ENCODE data around the gene PSMD3.

The PSMD3 gene

GRCh38 chr17:40015998-40016985 lies 35.7 kb downstream of the PSMD3 start:
- TF ChIP-seq, protein P1, sequence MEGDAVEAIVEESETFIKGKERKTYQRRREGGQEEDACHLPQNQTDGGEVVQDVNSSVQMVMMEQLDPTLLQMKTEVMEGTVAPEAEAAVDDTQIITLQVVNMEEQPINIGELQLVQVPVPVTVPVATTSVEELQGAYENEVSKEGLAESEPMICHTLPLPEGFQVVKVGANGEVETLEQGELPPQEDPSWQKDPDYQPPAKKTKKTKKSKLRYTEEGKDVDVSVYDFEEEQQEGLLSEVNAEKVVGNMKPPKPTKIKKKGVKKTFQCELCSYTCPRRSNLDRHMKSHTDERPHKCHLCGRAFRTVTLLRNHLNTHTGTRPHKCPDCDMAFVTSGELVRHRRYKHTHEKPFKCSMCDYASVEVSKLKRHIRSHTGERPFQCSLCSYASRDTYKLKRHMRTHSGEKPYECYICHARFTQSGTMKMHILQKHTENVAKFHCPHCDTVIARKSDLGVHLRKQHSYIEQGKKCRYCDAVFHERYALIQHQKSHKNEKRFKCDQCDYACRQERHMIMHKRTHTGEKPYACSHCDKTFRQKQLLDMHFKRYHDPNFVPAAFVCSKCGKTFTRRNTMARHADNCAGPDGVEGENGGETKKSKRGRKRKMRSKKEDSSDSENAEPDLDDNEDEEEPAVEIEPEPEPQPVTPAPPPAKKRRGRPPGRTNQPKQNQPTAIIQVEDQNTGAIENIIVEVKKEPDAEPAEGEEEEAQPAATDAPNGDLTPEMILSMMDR (IDR thresholded peaks at IDR 0.05; ENCODE audit: control insufficient read depth, insufficient read depth, low read depth, low read length, missing control alignments): no peak
- H3K4me3 ChIP-seq (ENCODE audit: control insufficient read depth, low read depth, low read length): no peak overlapping the region
- DNase-seq (ENCODE audit: low read depth): no peak

DNA sequence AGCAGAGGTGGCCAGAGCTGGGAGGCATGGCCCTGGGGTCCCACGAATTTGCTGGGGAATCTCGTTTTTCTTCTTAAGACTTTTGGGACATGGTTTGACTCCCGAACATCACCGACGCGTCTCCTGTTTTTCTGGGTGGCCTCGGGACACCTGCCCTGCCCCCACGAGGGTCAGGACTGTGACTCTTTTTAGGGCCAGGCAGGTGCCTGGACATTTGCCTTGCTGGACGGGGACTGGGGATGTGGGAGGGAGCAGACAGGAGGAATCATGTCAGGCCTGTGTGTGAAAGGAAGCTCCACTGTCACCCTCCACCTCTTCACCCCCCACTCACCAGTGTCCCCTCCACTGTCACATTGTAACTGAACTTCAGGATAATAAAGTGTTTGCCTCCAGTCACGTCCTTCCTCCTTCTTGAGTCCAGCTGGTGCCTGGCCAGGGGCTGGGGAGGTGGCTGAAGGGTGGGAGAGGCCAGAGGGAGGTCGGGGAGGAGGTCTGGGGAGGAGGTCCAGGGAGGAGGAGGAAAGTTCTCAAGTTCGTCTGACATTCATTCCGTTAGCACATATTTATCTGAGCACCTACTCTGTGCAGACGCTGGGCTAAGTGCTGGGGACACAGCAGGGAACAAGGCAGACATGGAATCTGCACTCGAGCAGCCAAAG lies 36.9 kb downstream of the PSMD3 start:
- H3K4me3 ChIP-seq (ENCODE audit: control insufficient read depth, low read depth, low read length): no peak overlapping the region
- TF ChIP-seq, protein P1 (IDR thresholded peaks at IDR 0.05; ENCODE audit: control insufficient read depth, insufficient read depth, low read depth, low read length, missing control alignments): no peak

DNA sequence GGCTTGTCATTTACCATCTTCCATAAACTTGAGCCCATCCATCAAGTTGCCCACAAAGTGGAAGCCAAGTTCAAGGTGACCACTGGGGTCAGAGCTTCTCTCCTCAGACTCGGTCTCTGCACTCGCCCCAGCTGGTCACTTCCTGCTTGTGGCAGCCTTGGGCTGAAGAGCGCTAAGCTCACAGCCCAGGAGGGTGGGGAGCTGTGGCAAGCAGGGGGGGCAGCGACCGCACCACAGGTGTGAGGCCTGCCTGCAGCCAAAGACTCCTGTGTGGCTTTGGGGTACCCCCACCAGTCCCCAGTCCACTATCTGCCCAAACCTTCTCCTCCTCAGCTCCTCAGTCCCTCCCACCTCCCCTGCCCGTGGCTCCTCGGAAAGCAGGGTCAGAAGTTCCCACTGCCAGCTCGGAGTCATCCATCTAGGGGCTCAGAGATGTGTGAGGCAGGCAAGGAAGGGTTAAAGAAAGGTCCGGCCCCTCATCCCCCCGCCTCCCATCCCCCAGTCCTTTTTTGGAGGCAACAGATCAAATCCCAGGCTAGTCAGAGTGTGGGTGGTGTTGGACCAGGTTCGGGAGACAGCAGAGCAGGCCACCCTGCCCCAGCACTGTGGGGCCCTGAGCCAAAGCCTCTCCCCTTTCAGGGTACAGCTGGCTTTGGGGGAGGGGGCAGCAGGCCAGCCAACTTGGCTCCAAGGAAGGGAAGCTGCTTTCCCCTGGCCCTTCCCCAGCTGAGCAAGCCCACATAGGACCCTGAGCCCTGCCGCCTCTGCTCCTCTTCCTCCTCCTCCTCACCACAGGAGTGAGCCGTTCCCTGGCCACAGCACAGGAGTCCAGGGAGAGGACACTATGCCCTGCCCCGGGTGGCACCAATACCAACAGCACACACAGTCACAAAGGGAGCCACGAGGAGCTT lies 37.9 kb downstream of the PSMD3 start:
- DNase-seq (ENCODE audit: low read depth): no peak
- no peak overlapping the region for H3K4me3 ChIP-seq (ENCODE audit: control insufficient read depth, low read depth, low read length)
- TF ChIP-seq, protein P1 (IDR thresholded peaks at IDR 0.05; ENCODE audit: control insufficient read depth, insufficient read depth, low read depth, low read length, missing control alignments): no peak

More for the DNA sequence above, 36.9 kb downstream of the PSMD3 start:
- no peak for DNase-seq (ENCODE audit: low read depth)

DNA sequence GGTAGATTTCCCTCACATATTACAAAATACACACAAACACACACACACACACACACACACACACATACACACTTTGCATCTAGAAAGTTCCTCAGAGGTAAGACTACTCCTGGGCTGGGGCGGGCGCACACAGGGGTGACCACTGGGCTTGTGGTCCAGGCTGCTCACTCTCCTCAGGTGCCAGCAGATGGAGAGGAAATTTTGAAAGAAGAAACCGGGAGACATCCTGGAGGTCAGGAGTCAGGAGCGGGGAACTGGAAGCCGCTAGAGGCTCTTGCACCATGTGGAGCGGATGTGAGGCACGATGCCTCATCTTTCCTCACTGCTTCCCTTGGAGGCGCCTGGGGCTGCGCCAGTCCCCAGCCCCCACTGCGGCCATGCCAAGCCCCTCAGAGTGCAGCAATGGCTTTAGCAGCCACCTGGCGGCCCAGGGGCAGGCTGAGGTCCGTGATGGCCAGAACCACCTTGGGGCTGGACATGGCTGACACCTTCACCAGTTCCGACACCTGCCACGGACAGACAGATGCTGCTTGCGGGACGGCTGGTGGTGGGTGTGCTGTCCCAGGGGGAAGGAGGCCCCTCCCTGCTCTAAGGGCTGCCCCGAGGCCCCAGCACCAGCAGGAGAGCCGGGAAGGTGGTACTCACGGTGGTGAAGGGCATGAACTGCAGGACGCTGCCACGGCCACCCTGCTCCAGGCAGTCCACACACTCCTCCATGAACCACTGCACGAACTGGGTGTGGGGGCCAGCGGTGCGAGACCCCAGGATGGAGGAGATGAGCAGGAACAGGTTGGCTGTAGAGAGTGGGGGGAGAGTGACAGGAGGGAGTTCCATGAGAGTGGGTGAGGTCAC lies 38.8 kb downstream of the PSMD3 start:
- TF ChIP-seq, protein P1 (IDR thresholded peaks at IDR 0.05; ENCODE audit: control insufficient read depth, insufficient read depth, low read depth, low read length, missing control alignments): no peak
- DNase-seq (ENCODE audit: low read depth): no peak
- H3K4me3 ChIP-seq (ENCODE audit: control insufficient read depth, low read depth, low read length): no peak overlapping the region

DNA sequence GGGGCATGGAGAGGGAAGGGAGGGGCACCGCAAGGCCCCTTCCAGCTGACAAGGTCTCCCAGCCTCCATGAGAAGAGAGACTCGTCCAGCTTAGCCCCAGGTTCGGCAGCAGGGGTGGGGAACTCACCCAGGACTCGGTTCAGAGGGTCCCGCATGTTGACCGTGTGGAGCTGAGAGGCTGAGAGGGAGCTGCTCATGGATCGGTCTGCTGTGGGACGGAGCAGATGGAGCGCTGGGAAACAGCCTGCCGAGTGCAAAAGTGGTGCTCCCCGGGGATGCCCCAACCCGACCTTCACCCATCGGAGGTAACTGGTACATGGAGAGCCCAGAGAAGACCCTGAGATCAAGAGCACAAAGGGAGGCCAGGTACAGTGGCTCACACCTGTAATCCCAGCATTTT lies 39.5 kb downstream of the PSMD3 start:
- H3K4me3 ChIP-seq (ENCODE audit: control insufficient read depth, low read depth, low read length): no peak overlapping the region
- TF ChIP-seq, protein P1 (IDR thresholded peaks at IDR 0.05; ENCODE audit: control insufficient read depth, insufficient read depth, low read depth, low read length, missing control alignments): no peak
- DNase-seq (ENCODE audit: low read depth): no peak

All from AG09309 (cell line).